HUES48 (cell line): Measurements from ENCODE around the gene TXNDC2.

Experiments used
- H3K27ac ChIP-seq: one replicate; pipeline ENCODE4 v1.7.0; 2013; ENCODE audit warnings: low read depth, low read length, inconsistent platforms
- H3K27me3 ChIP-seq: 2 replicates; pipeline ENCODE4 v1.6.1; 2013; ENCODE audit warnings: mild to moderate bottlenecking, low read length; ENCODE audit not compliant: control insufficient read depth, insufficient read depth
- H3K36me3 ChIP-seq: 2 replicates; pipeline ENCODE4 v1.6.1; 2013; ENCODE audit warnings: low read length; ENCODE audit not compliant: control insufficient read depth, insufficient read depth
- H3K4me1 ChIP-seq: 2 replicates; pipeline ENCODE4 v1.6.1; 2013; ENCODE audit warnings: mild to moderate bottlenecking, low read length; ENCODE audit not compliant: control insufficient read depth, insufficient read depth
- H3K4me3 ChIP-seq: 2 replicates; pipeline ENCODE4 v1.5.1; 2013; ENCODE audit warnings: mild to moderate bottlenecking, low read depth, low read length
- H3K9ac ChIP-seq: 2 replicates; pipeline ENCODE4 v1.6.1; 2013; ENCODE audit warnings: mild to moderate bottlenecking, low read depth, low read length, moderate library complexity
- H3K9me3 ChIP-seq: 2 replicates; pipeline ENCODE4 v1.6.1; 2013; ENCODE audit warnings: low read length; ENCODE audit not compliant: control insufficient read depth, insufficient read depth

The TXNDC2 gene

GRCh38 chr18:9914584-9915290, 29.0 kb downstream of the TXNDC2 start:
- H3K9me3 ChIP-seq = no peaks in the 10 kb centered on the region
- H3K4me3 ChIP-seq = peak overlapping the region; percentile 84
- peaks cover 41% of the 10 kb centered on the region for H3K4me1 ChIP-seq

DNA sequence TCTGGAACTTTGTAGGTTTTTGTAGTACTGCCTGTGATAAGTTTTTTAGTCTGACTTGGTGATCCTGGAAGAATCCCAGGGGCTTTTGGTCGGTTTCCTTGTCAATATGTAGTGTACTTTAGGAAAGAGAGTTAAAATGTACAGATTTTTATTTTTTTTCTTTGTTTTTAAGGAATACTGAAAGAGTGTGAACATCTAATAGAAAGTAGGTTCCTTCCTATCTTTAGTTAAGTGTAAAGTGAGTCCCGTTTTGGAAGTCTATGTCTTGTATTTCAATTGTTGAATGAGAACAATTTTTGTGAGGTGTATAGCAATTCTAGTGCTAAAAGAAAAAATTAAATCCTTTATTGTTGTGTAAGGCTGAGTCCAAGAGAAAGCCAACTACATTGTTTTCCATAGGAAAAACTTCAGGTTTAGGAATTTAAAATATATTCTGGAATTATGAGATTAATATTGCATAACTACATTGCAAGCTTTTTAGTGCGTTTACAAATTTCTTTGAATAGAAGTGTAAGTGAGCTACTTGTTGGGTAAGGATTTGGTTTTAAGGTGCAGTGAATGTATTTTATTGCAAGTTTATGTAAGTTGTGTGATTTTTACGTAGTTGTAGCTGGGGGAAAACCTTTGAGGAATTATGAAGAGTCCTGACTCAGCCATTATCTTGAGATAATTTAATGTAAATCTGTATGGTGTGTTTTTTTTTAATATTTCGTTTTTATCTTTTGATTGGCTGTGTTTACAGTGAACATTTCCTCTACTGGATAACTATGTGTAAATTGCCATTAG, 29.7 kb downstream of the TXNDC2 start:
- Histone ChIP-seq H3K27ac (peak overlapping the region; percentile 91), H3K4me3 (peak overlapping the region; percentile 84), H3K36me3 (no peaks in the 10 kb centered on the region), H3K9ac (peak overlapping the region; percentile 61), H3K4me1 (peaks cover 45% of the 10 kb centered on the region), H3K9me3 (no peaks in the 10 kb centered on the region), H3K27me3 (no peaks in the 10 kb centered on the region)

More at GRCh38 chr18:9914584-9915290, 29.0 kb downstream of the TXNDC2 start:
- peak overlapping the region; percentile 91 for H3K27ac ChIP-seq
- H3K9ac ChIP-seq = peak overlapping the region; percentile 61
- H3K27me3 ChIP-seq = no peaks in the 10 kb centered on the region
- H3K36me3 ChIP-seq = no peaks in the 10 kb centered on the region

DNA sequence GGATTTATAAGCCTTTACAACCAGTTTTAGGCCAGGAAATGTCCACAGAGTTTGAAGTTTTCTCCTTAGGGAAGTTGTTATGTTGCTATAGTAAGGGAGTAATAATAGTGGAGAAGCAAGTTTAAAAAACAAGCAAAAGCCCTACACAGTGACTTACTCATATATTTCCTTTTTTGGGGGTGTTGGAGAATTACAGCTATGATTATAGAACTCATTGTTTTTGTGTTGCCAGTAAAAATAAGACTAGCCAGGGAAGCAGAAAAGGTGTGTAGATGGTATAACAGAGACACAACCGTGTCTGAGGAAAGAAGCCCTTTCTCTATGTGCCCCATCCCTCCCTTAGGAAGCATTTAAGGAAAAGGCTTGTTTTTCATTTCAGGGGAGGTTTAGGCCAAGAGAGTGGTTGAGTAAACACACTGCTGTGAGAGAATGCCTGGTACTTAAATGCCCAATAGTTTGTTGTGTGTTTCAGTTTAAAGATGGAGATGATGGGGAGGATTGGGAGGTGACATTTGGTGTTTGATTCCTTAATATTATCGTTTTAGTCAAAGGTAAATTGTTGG, 30.4 kb downstream of the TXNDC2 start:
- Histone ChIP-seq H3K27me3 (no peaks in the 10 kb centered on the region), H3K9me3 (no peaks in the 10 kb centered on the region), H3K4me1 (peaks cover 52% of the 10 kb centered on the region), H3K4me3 (peak overlapping the region; percentile 84), H3K36me3 (no peaks in the 10 kb centered on the region), H3K9ac (no peak overlapping the region), H3K27ac (peak overlapping the region; percentile 72)

DNA sequence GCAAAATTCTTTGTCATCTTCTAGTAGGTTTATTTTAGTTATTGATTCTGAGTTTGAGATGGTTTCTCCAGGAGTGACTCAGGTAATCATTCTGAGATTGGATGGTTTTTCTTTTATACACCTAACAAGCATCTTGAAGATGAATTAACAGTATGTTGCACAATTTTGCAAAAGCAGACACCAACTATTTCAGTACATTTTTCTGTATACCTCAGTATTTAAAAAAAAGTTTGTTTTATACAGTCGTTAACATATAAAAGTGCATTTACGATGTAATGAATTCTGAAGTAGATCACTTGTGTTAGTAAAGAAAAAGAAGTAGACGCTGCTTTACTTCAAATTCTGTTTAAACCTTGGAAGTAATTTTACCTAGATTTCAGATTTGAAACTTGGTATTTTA, 31.0 kb downstream of the TXNDC2 start:
- peak overlapping the region; percentile 72 for H3K27ac ChIP-seq
- H3K9ac ChIP-seq = no peak overlapping the region
- no peaks in the 10 kb centered on the region for H3K27me3 ChIP-seq
- peak overlapping the region; percentile 13; the same call in 1 of the 2 replicates for H3K4me3 ChIP-seq
- no peaks in the 10 kb centered on the region for H3K36me3 ChIP-seq
- H3K4me1 ChIP-seq = peaks cover 56% of the 10 kb centered on the region
- no peaks in the 10 kb centered on the region for H3K9me3 ChIP-seq

GRCh38 chr18:9918016-9918680, 32.4 kb downstream of the TXNDC2 start:
- no peaks in the 10 kb centered on the region for H3K27me3 ChIP-seq
- H3K36me3 ChIP-seq = no peaks in the 10 kb centered on the region
- H3K9me3 ChIP-seq = no peaks in the 10 kb centered on the region
- peak overlapping the region; percentile 17 for H3K9ac ChIP-seq
- H3K4me1 ChIP-seq = peaks cover 58% of the 10 kb centered on the region
- H3K27ac ChIP-seq = peak overlapping the region; percentile 79
- peak overlapping the region; percentile 24; the same call in 1 of the 2 replicates for H3K4me3 ChIP-seq

DNA sequence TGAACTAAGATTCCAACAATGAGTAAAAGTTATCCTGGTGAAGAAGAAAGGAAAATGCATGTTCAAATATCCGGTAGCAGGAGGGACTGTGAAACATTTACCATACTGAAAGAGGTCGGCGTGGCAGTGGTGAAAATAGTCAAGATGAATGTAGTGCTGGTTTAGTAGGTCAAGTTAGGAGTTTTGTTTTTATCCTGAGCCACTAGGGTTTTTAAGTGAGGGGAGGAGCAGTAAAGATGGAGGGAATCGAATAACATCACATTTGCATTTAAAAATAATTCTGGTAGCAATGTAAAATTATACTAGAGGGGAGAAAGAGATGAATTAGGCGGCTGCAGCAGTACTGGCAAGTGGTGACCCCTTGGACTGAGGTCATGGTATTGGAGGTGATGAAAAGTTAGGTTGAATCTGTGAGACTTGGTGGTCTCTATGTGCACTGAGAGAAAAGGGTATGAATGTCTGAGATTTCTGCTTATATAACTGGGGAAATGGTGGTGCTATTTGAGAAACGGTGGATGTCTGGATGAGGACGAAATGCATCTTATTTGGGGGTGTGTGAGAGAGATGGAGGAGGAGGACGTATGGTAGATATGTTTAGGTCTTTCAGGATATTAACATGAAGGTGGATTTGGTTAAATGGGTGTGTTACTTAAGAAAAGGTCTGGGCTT, 33.9 kb downstream of the TXNDC2 start:
- no peaks in the 10 kb centered on the region for H3K9me3 ChIP-seq

DNA sequence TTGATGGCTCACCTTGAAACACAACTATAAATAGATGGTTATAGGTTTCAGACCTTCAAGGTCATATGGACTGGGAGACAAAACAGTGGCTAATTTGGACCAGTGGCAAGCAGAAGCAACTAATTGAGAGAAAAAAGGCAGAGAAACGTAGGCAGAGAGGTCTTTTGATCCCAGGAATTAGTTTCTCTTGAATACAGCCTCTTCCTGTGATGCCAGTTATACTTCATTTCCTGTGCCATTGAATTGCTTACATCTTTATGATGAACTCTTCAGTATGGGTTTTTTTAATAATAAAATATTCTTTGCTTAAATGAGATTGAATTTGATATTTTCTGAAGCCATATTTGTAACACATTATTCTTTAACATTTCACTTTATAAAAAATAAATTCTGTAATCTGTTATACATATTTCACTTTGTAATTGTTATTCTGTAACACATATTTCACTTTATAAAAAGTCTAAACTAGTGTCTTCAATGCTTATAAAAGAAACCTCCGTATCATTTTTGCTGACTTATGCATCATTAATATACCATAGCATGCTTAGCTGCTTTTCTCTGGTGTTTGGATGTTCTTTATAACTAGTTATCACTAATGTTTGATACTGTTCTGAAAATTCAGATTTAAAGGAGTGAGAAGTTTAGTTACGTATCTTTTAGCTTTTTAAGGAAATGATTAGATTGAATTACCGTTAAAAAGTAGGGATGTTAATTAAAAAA, 37.0 kb downstream of the TXNDC2 start:
- H3K27ac ChIP-seq = no peak overlapping the region
- H3K9me3 ChIP-seq = no peaks in the 10 kb centered on the region
- H3K4me3 ChIP-seq = no peak overlapping the region
- H3K4me1 ChIP-seq = peaks cover 77% of the 10 kb centered on the region
- H3K36me3 ChIP-seq = no peaks in the 10 kb centered on the region
- H3K27me3 ChIP-seq = no peaks in the 10 kb centered on the region
- no peak overlapping the region for H3K9ac ChIP-seq

More for the DNA sequence above, 33.9 kb downstream of the TXNDC2 start:
- Histone ChIP-seq H3K4me3 (no peak overlapping the region), H3K27me3 (no peaks in the 10 kb centered on the region), H3K4me1 (peaks cover 67% of the 10 kb centered on the region), H3K27ac (peak overlapping the region; percentile 22), H3K9ac (no peak overlapping the region), H3K36me3 (no peaks in the 10 kb centered on the region)

- H3K9me3 ChIP-seq = no peaks in the 10 kb centered on the region
- no peaks in the 10 kb centered on the region for H3K27me3 ChIP-seq
- no peaks in the 10 kb centered on the region for H3K36me3 ChIP-seq
- H3K4me1 ChIP-seq = peaks cover 78% of the 10 kb centered on the region
- H3K4me3 ChIP-seq = no peak overlapping the region
- H3K27ac ChIP-seq = no peak overlapping the region
- no peak overlapping the region for H3K9ac ChIP-seq
Measured at GRCh38 chr18:9924371-9924943, 38.7 kb downstream of the TXNDC2 start.

- H3K4me1 ChIP-seq = peaks cover 77% of the 10 kb centered on the region
- H3K4me3 ChIP-seq = no peak overlapping the region
- H3K9ac ChIP-seq = no peak overlapping the region
- H3K9me3 ChIP-seq = no peaks in the 10 kb centered on the region
- H3K27me3 ChIP-seq = no peaks in the 10 kb centered on the region
- H3K36me3 ChIP-seq = no peaks in the 10 kb centered on the region
- H3K27ac ChIP-seq = no peak overlapping the region
Measured at GRCh38 chr18:9925369-9925768, 39.6 kb downstream of the TXNDC2 start.

GRCh38 chr18:9925795-9926194, 40.0 kb downstream of the TXNDC2 start:
- Histone ChIP-seq H3K36me3 (no peaks in the 10 kb centered on the region), H3K27me3 (no peaks in the 10 kb centered on the region), H3K27ac (no peak overlapping the region), H3K4me1 (peaks cover 73% of the 10 kb centered on the region), H3K4me3 (no peak overlapping the region), H3K9ac (no peak overlapping the region), H3K9me3 (no peaks in the 10 kb centered on the region)
